Occipital lobe (tissue), 2 donors: ENCODE measurements around the gene GPR108. TPM values are rescaled to one million over a fixed set of nuclear protein-coding genes. Genes with fewer than 3 reads are reported as not detected.

Source experiments
- DNase-seq: peaks from one replicate; lab custom pipeline; 2025; lab: John Stamatoyannopoulos, UW
- total RNA-seq: library from RNA; depleted of rRNA; stranded (reverse); fragments of >200 nt; gene quantifications from one replicate; pipeline ENCODE4 v1.2.3, GENCODE V29; 2014

Gene GPR108
- total RNA-seq, 1 donor from 2014 or later: 11.2 TPM

GRCh38 chr19:6707658-6708018 lies 29.7 kb downstream of the GPR108 start:
- DNase-seq: no peak

DNA sequence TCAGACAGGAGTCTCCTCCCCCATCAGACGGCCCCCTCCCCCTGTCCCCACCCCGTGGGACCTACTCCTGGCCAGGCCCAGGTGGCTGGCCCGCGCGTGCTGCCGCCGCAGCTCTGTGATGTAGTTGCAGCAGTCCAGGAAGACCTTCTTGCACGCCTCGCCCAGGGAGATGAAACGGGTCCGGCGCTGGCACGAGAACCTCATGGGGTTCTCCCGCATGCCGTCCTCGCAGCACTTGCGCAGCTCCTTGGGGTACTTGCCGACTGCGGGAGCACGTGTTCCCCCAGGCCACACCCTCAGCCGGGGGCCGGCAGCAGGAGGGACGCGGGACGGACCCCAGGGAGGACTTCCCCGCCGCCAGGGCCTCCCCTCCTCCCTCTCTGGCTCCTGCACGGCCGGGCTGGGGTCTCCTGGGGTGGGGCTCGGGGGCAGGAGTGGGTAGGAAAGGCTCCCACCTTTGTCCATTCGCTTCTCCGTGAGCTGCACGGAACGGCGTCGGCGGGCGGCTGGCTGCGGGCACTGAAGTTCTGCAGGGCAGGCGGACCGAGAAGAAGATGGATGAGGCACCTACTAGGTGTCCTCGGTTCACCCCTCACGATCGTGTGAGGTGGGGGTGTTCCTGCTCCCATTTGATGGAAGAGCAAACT lies 30.2 kb downstream of the GPR108 start:
- no peak for DNase-seq

DNA sequence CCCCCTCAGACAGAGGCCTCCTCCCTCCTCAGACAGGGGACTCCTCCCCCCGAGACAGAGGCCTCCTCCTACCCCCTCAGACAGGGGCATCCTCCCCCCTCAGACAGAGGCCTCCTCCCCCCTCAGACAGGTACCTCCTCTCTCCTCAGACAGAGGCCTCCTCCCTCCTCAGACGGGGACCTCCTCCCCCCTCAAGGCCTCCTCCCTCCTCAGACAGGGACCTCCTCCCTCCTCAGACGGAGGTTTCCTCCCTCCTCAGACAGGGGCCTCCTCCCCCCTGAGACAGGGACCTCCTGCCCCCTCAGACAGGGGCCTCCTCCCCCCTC lies 30.8 kb downstream of the GPR108 start:
- no peak for DNase-seq

DNA sequence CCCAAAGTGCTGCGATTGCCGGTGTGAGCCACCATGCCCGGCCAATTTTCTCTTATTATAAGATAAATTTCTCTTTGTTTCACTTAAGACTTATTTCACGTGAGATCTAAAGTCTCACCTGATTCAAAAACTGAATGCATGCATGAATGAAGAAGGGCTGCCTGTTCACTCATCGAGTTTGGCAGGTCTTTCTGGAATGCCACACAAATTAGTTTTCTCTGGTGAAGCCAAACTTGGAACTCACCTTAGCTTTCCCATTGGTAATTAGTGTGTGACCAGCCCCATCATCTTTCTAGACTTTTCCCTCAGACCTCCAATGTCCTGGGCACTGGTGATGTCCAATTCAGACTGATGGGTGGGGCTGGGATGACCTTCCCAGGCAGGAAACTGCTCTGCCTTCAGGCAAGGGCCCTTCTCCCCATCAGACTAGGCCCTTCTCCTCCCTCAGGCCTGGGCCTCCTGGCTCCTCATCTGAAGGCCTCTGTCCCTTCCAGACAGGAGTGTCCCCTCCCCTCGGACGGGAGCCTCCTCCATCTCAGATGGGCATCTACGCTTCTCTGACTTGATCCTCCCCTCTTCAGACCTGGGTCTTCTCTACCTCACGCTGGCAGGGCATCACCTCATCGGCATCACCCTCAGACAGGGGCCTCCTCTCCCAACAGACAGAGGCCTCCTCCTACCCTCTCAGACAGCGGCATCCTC lies 31.3 kb downstream of the GPR108 start:
- no peak for DNase-seq

DNA sequence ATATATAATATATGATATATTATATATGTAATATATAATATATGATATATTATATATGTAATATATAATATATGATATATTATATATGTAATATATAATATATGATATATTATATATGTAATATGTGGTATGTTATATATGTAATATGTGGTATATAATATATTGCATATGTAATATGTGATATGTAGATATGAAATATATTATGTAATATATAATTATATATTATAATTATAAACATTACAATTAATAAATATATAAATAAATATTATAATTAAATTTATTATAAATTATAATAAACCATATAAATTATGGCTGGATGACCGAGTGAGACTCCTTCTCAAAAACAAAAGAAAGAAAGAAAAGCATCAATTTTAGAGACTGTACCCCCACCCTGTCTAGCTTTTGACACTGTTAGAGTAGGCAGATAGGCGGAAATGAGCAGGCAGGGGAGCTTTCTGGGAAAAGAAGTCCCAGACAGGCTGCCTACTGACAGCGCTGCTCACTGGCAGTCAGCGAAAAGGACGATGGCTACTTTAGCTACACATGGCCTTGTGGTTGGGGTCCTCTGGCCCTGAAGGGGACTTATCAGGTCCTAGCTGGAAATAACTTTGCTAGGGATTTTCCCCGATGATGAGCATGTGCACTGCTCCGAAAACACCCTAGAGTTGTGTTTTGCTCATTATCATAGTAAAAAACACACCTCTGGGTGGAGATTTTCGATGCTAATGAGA lies 36.6 kb downstream of the GPR108 start:
- DNase-seq: no peak

- no peak for DNase-seq
Observed at GRCh38 chr19:6699935-6700334, 37.4 kb downstream of the GPR108 start.

DNA sequence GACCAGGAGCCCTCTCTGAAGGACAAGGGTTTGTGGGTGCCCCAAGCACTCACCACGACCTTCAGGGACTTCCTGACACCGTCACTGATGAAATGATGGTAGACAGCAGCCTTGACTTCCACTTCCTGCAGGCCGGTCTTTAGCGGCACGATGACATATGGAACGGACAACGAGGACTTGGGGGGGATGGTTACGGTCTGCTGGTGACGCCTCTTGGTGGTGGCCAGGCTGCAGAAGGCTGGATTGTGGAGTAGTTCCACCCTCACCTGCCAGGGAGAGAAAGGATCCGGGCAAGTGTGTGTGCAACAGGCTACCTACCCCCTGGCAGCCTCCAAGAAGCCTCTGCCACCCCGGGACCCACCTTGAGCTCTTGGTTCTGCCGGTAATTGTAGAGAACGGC lies 40.1 kb downstream of the GPR108 start:
- DNase-seq: no peak

- no peak for DNase-seq
Observed at GRCh38 chr19:6696239-6696820, 41.0 kb downstream of the GPR108 start.

DNA sequence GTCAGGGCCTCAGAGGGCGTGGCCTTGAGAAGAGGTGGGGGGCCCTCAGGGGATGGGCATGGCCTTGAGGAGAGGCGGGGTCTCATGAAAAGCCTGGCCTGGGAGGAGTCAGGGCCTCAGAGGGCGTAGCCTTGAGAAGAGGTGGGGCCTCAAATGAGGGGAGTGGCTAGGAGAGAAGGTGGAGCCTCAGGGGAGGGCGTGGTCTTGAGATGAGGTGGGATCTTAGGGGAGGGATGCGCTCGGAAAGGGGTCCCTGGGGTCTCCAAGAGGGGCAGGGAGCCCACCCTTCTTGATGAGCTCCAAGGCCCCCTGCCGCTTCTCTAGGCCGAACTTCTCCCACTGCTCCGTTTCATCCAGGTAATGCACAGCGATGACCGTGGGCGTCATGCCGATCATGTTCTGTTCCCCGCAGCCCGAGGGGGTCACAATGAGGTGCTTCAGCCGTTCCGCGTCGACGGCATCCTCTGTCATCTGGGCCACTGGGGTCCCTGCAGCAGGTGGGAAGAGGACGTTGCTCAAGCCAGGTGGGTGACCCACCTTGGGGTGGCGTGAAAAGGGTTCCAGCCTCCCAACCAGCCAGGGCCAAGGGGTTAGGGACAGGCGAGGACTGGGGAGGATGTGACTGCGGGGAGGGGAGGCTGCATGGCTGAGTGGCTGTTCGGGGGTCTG lies 43.1 kb downstream of the GPR108 start:
- no peak for DNase-seq

- no peak for DNase-seq
Observed at GRCh38 chr19:6693681-6694080, 43.7 kb downstream of the GPR108 start.

DNA sequence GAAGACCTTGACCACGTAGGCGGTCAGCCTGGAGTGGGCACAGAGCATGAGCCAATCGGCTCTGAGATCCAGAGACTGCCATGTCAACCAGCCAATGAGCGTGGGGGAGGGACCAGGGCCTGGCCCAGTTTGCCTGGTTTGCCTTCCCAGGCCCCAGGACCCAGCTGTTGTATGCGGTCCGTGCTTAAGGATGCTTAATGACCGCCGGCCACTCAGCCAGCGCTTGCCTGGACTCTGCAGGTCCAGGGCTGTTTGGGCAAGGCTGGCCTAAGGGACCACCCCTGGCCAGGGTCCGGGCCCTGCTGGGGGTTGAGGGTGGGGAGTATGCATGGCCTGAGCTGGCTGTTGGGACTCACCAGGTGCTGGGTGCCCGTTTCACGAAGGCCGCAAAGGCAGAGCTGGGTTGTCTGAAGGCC lies 44.3 kb downstream of the GPR108 start:
- DNase-seq: no peak

GRCh38 chr19:6692027-6692426 lies 45.4 kb downstream of the GPR108 start:
- DNase-seq: no peak

DNA sequence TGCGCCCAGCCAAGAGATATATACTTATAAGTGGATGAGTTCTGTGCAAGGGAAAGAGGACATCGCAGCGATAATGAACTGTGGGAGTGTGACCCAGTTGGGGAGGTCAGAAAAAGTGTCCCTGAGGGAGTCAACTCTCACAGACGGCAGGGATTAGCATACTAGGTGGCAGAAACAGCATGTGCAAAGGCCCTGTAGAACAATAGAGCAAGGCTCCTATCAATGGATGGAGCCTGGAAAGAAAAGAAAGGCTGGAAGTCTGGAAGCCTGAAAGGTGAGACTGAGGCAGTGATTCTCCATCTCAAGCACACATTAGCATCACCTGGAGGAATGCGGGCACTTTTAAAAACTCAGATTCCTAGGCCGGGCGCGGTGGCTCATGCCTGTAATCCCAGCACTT lies 46.0 kb downstream of the GPR108 start:
- DNase-seq: no peak

GRCh38 chr19:6690160-6690885 lies 47.1 kb downstream of the GPR108 start:
- no peak for DNase-seq

GRCh38 chr19:6687114-6687513 lies 50.3 kb downstream of the GPR108 start:
- no peak for DNase-seq

DNA sequence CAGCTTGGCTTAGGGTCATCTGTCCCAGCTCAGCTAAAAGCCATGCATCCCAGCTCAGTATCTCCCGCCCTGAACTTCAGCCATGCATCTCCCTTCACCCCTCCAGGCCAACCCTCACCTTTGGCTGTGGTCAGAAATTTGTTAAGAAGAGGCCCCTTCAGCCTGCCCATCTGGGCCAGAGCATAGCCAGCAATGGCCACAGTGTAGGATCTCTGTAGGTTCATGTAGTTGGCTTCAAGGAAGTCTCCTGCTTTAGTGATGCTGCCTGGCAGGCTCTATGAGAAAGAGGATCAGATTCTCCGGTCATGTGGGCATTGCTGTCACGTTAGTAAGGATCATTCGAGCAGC lies 50.8 kb downstream of the GPR108 start:
- no peak for DNase-seq

DNA sequence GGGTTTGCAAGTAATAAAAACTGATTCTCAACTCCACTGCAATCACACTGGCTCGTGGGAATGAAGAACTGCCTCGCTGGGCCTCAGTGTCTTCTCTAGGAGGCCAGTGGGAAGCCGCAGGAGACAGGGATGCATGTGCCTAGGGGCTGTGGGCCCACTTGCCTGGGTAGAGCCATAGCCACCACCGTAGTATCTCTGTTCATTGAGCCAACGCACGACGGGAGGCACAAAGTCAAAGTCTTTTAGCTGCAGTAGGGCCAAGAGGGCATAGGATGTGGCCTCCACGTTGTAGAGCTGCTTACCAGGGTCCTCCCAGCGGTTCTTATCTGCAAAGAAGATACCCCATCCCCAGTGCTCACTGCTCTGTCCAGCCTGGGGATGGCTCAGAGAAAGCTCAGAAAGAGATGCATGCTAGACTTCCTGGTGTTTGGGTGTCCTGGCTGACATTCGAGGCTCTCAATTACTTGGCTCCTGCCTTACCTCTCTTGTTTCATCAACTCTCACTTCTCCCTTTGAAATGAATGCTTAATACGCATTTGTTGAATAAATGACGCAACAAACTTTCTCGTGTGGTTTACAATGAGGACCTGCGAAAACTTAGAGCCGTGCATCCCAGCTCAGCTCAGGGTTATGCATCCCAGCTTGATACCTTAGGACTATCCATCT lies 51.3 kb downstream of the GPR108 start:
- DNase-seq: no peak

GRCh38 chr19:6685482-6685881 lies 51.9 kb downstream of the GPR108 start:
- DNase-seq: no peak

DNA sequence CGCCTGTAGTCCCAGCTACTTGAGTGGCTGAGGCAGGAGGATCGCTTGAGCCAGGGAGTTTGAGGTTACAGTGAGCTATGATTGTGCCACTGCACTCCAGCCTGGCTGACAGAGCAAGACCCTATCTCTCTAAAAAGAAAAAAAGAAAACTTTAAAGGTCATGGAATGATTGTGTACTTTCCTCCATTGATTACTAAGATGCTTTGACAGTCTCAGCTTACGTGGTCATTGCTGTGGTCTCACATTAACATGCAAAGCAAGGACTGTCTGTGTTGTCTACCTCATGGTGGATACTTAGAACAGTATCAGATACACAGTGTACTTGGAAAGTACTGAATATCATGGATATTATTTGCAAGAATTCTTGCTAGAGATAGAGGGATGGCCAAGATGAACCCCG lies 53.4 kb downstream of the GPR108 start:
- no peak for DNase-seq

DNA sequence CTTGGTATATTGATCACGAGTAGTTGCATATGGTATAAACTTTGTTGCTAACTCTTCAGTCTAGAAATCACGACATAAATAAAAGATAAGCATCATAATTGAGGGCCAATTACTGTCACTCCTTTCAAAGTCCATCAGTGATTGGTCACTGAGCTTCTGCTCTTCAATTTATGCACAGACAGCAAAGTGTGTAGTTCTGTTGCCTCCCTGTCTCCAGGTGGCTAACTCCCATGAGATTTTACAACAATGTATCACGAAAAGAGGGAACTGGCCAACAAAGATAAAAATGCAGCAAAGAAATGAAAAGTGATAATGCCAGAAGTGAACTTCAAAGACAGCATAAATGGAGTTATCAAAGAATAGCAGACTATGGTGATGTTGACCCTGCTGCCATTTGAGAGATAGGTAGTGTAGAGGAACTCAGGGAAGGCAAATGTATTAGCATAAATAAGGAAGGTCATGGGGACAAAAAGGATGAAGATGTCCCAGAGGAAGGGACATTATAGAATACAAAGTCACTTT lies 54.7 kb downstream of the GPR108 start:
- no peak for DNase-seq

DNA sequence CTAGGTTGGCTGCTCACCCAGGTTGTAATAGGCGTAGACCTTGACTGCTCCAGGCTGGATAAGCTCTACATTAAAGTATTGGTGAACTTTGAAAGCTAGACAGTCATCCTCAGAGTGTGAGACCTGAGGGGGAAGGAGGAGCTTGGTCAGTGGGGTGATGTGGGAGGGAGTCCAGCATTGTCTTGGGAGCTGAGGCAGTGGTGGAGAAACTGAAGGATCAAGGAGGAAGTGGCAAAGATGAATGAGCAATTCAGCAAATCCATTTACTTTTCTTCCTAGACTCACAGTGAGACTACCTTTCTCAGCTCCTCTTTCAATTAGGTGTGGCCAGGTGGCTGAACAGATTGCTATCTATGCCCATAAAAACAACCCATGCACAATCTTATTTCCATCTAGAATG lies 57.2 kb downstream of the GPR108 start:
- DNase-seq: no peak
